IPS-15b (cell line): ENCODE results near the gene PPP1R3G.

Experiments
- H3K27me3 ChIP-seq: one replicate; pipeline ENCODE4 v1.6.1; 2013; ENCODE audit warnings: low read length; ENCODE audit not compliant: control insufficient read depth, insufficient read depth
- H3K36me3 ChIP-seq: one replicate; pipeline ENCODE4 v1.6.1; 2013; ENCODE audit warnings: low read length; ENCODE audit not compliant: control insufficient read depth, insufficient read depth
- H3K4me1 ChIP-seq: one replicate; pipeline ENCODE4 v1.6.1; 2013; ENCODE audit warnings: mild to moderate bottlenecking, low read length; ENCODE audit not compliant: control insufficient read depth, insufficient read depth
- H3K4me3 ChIP-seq: one replicate; pipeline ENCODE4 v1.5.1; 2013; ENCODE audit warnings: low read depth, low read length
- H3K9ac ChIP-seq: one replicate; pipeline ENCODE4 v1.6.1; 2013; ENCODE audit warnings: low read depth, mild to moderate bottlenecking, low read length
- H3K9me3 ChIP-seq: one replicate; pipeline ENCODE4 v1.6.1; 2013; ENCODE audit warnings: mild to moderate bottlenecking, low read length; ENCODE audit not compliant: control insufficient read depth, insufficient read depth

The PPP1R3G gene

GRCh38 chr6:5123296-5124143 is 38.4 kb downstream of the PPP1R3G start:
- H3K9ac ChIP-seq: no peak overlapping the region
- no peaks in the 10 kb centered on the region for H3K27me3 ChIP-seq
- no peaks in the 10 kb centered on the region for H3K9me3 ChIP-seq
- H3K36me3 ChIP-seq: peaks cover 2% of the 10 kb centered on the region
- no peaks in the 10 kb centered on the region for H3K4me1 ChIP-seq
- H3K4me3 ChIP-seq: no peak overlapping the region

- H3K4me1 ChIP-seq: no peaks in the 10 kb centered on the region
- H3K9me3 ChIP-seq: no peaks in the 10 kb centered on the region
- no peak overlapping the region for H3K4me3 ChIP-seq
- peaks cover 2% of the 10 kb centered on the region for H3K36me3 ChIP-seq
- no peak overlapping the region for H3K9ac ChIP-seq
- H3K27me3 ChIP-seq: no peaks in the 10 kb centered on the region
Observed at GRCh38 chr6:5124526-5124925, 39.4 kb downstream of the PPP1R3G start.

- no peak overlapping the region for H3K9ac ChIP-seq
- no peaks in the 10 kb centered on the region for H3K27me3 ChIP-seq
- H3K4me1 ChIP-seq: no peaks in the 10 kb centered on the region
- H3K36me3 ChIP-seq: peaks cover 2% of the 10 kb centered on the region
- H3K9me3 ChIP-seq: no peaks in the 10 kb centered on the region
- H3K4me3 ChIP-seq: no peak overlapping the region
Observed at GRCh38 chr6:5125152-5126006, 40.2 kb downstream of the PPP1R3G start.

- no peaks in the 10 kb centered on the region for H3K9me3 ChIP-seq
- H3K9ac ChIP-seq: no peak overlapping the region
- no peaks in the 10 kb centered on the region for H3K27me3 ChIP-seq
- peaks cover 2% of the 10 kb centered on the region for H3K36me3 ChIP-seq
- H3K4me1 ChIP-seq: no peaks in the 10 kb centered on the region
- no peak overlapping the region for H3K4me3 ChIP-seq
Observed at GRCh38 chr6:5126214-5126613, 41.1 kb downstream of the PPP1R3G start.

GRCh38 chr6:5127106-5127687 is 42.1 kb downstream of the PPP1R3G start:
- H3K9me3 ChIP-seq: no peaks in the 10 kb centered on the region
- no peak overlapping the region for H3K9ac ChIP-seq
- H3K4me1 ChIP-seq: peaks cover 4% of the 10 kb centered on the region
- H3K27me3 ChIP-seq: no peaks in the 10 kb centered on the region
- H3K36me3 ChIP-seq: peaks cover 2% of the 10 kb centered on the region
- no peak overlapping the region for H3K4me3 ChIP-seq

GRCh38 chr6:5128351-5128750 is 43.2 kb downstream of the PPP1R3G start:
- Histone ChIP-seq H3K4me1 (peaks cover 12% of the 10 kb centered on the region), H3K4me3 (no peak overlapping the region)

GRCh38 chr6:5130135-5130866 is 45.2 kb downstream of the PPP1R3G start:
- Histone ChIP-seq H3K4me1 (peaks cover 18% of the 10 kb centered on the region), H3K36me3 (no peaks in the 10 kb centered on the region), H3K9ac (no peak overlapping the region), H3K27me3 (no peaks in the 10 kb centered on the region), H3K4me3 (no peak overlapping the region), H3K9me3 (no peaks in the 10 kb centered on the region)

More at GRCh38 chr6:5128351-5128750, 43.2 kb downstream of the PPP1R3G start:
- H3K27me3 ChIP-seq: no peaks in the 10 kb centered on the region
- peaks cover 2% of the 10 kb centered on the region for H3K36me3 ChIP-seq
- H3K9ac ChIP-seq: no peak overlapping the region
- no peaks in the 10 kb centered on the region for H3K9me3 ChIP-seq

GRCh38 chr6:5132731-5133130 is 47.6 kb downstream of the PPP1R3G start:
- Histone ChIP-seq H3K9me3 (no peaks in the 10 kb centered on the region), H3K4me1 (peaks cover 18% of the 10 kb centered on the region), H3K4me3 (no peak overlapping the region), H3K36me3 (no peaks in the 10 kb centered on the region), H3K27me3 (no peaks in the 10 kb centered on the region), H3K9ac (peak overlapping the region; percentile 14)

- H3K4me3 ChIP-seq: no peak overlapping the region
- no peaks in the 10 kb centered on the region for H3K27me3 ChIP-seq
- H3K4me1 ChIP-seq: peaks cover 23% of the 10 kb centered on the region
- no peak overlapping the region for H3K9ac ChIP-seq
- H3K36me3 ChIP-seq: no peaks in the 10 kb centered on the region
- no peaks in the 10 kb centered on the region for H3K9me3 ChIP-seq
Observed at GRCh38 chr6:5133943-5134342, 48.8 kb downstream of the PPP1R3G start.

GRCh38 chr6:5135788-5136376 is 50.7 kb downstream of the PPP1R3G start:
- Histone ChIP-seq H3K27me3 (no peaks in the 10 kb centered on the region), H3K9me3 (no peaks in the 10 kb centered on the region), H3K9ac (no peak overlapping the region), H3K4me1 (peaks cover 27% of the 10 kb centered on the region), H3K4me3 (no peak overlapping the region), H3K36me3 (no peaks in the 10 kb centered on the region)

- H3K4me1 ChIP-seq: peaks cover 26% of the 10 kb centered on the region
- no peaks in the 10 kb centered on the region for H3K9me3 ChIP-seq
- no peaks in the 10 kb centered on the region for H3K36me3 ChIP-seq
- no peak overlapping the region for H3K4me3 ChIP-seq
- H3K9ac ChIP-seq: no peak overlapping the region
- H3K27me3 ChIP-seq: no peaks in the 10 kb centered on the region
Observed at GRCh38 chr6:5136851-5137250, 51.7 kb downstream of the PPP1R3G start.
